Measurements from ENCODE around the gene PRR7. TPM values are rescaled to one million over a fixed set of nuclear protein-coding genes. Genes with fewer than 3 reads are reported as not detected.

Gene PRR7
- total and polyA plus RNA-seq, 4 donors, result 0.17 to 1.4 (median 0.49) TPM

DNA sequence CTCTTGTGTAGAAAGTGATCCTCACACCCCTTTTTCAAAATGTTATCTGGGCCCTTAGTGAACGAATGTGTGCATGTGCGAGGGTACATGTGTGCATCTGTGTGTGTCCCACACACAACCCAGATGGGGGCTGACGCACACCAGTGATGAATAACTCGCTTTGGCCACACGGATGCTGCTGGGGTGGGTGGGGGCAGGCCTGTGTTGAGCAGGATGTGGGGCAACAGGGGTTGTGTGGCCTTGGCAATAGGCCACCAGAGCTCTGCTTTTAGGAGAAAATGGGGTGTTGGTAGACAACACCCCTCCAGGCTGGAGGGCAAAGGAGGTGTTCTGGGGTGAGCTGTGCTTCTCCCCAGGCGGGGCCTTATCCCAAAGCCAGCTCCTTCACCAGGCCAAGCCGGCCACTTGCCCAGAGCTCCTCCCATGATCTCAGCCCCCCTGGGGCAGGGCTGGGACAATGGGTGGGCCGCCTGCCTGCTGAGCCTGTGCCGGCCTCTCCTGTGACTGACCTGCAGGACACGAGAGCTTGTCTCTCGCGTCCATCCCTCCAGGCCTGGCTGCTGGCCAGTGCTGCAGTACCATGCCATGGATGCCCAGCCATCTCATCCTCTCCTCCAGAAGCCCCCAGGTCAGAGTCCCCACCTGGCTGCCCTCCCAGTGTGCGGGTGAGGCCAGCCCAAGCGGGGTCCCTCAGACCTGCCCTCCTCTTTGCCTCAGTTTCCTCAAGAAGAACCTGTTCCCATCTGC, 25.2 kb downstream of the PRR7 start:
- H3K4me3 ChIP-seq (ENCODE audit: low read depth in 1 of 3, low read length in 3 of 3), result no peak overlapping the region
- no peak overlapping the region for H3K27ac ChIP-seq (ENCODE audit: low read depth in 1 of 2, low read length in 2 of 2)
- H3K4me1 ChIP-seq (ENCODE audit: control insufficient read depth in 4 of 4, insufficient read depth in 4 of 4, low read length in 3 of 4), result peaks cover 0 to 6% (median 3%) of the 10 kb centered on the region in 4 donors
- no peak overlapping the region for H3K9ac ChIP-seq (ENCODE audit: low read depth in 1 of 2, low read length in 2 of 2)
- no peaks in the 10 kb centered on the region for H3K9me3 ChIP-seq (ENCODE audit: control insufficient read depth in 4 of 4, low read length in 3 of 4)
- TF ChIP-seq REST (IDR thresholded peaks at IDR 0.05), result no peak
- no peak for TF ChIP-seq FOXA2 (IDR thresholded peaks at IDR 0.05)
- no peak for DNase-seq (ENCODE audit: low spot score)
- WGBS, result 87% methylated on average over 14 of the region's 14 CpGs
- H3K36me3 ChIP-seq (ENCODE audit: control insufficient read depth in 4 of 4, insufficient read depth in 3 of 4, low read depth in 1 of 4, low read length in 3 of 4), result no peaks in the 10 kb centered on the region
- no peaks in the 10 kb centered on the region for H3K27me3 ChIP-seq (ENCODE audit: control insufficient read depth in 4 of 4, insufficient read depth in 4 of 4, low read length in 3 of 4)

DNA sequence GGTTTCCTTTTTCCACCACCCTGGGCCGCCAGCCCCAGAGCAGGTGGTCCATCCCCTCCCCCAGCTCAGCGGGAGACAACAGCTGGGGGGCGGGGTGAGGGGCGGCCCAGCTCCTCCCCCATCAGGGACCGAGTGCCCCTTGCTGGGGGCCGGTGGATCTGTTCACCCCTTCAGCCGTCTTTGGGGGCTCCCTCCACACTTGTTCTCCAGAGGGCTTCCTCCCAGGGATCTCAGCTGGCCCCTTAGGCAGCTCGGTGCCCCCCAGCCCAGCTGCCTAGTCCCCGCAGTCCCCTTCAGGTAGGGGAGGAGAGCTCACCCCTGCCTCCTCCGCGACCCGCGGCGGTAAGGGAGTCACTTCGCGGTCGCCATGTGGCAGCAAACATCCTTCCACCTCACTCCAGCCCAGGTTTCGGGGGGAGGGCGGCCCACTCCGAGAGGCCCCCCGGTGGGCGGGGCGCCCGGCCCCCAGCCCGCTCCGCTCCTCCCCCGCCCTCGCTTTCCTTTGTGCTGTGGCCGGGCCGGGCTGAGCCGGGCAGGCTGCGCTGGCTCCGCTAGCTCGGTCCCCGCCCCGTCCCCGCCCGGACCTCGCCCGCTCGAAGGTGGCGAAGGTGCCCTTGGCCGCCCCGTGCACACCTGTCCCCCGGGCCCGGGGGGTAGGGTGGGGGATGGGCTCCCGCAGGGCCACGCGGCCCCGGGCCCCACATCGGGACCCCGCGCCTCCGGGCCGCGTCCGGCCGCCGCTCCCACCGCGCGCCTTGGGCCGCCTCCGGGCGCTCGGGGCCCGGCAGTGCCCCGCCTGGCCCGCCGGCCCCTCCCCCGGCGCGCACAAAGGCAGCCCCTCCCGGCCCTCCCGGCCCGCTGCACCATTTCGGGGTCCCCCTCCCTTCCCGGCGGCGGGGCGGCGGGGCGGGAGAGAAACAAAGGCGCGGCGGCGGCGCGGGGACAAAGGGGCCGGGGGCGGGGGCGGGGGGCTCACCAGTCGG, 26.1 kb downstream of the PRR7 start:
- Histone ChIP-seq H3K9ac (ENCODE audit: low read depth in 1 of 2, low read length in 2 of 2) (no peak overlapping the region), H3K9me3 (ENCODE audit: control insufficient read depth in 4 of 4, low read length in 3 of 4) (no peaks in the 10 kb centered on the region), H3K27me3 (ENCODE audit: control insufficient read depth in 4 of 4, insufficient read depth in 4 of 4, low read length in 3 of 4) (no peaks in the 10 kb centered on the region), H3K4me1 (ENCODE audit: control insufficient read depth in 4 of 4, insufficient read depth in 4 of 4, low read length in 3 of 4) (peaks cover 0 to 6% (median 3%) of the 10 kb centered on the region in 4 donors), H3K4me3 (ENCODE audit: low read depth in 1 of 3, low read length in 3 of 3) (peak overlapping the region in 1 of 3 donors; percentile 57), H3K27ac (ENCODE audit: low read depth in 1 of 2, low read length in 2 of 2) (no peak overlapping the region), H3K36me3 (ENCODE audit: control insufficient read depth in 4 of 4, insufficient read depth in 3 of 4, low read depth in 1 of 4, low read length in 3 of 4) (no peaks in the 10 kb centered on the region)
- no peak for TF ChIP-seq REST (IDR thresholded peaks at IDR 0.05)
- TF ChIP-seq EGR1 (IDR thresholded peaks at IDR 0.05; ENCODE audit: low read depth in 2 of 2), result no peak
- TF ChIP-seq JUND (IDR thresholded peaks at IDR 0.05), result no peak
- no peak for TF ChIP-seq TAF1 (conservative IDR thresholded peaks at IDR 0.05)
- WGBS, result 6% methylated on average over 93 of the region's 93 CpGs
- no peak for DNase-seq (ENCODE audit: low spot score)

Measured in liver (tissue), 9 donors.